Measurements from ENCODE around the gene AGO3.
"Not testable (repeated sequence)": the region's sequence is repeated elsewhere in the genome, so short reads cannot be mapped to it uniquely, and the experiment has no call there.

The AGO3 gene

DNA sequence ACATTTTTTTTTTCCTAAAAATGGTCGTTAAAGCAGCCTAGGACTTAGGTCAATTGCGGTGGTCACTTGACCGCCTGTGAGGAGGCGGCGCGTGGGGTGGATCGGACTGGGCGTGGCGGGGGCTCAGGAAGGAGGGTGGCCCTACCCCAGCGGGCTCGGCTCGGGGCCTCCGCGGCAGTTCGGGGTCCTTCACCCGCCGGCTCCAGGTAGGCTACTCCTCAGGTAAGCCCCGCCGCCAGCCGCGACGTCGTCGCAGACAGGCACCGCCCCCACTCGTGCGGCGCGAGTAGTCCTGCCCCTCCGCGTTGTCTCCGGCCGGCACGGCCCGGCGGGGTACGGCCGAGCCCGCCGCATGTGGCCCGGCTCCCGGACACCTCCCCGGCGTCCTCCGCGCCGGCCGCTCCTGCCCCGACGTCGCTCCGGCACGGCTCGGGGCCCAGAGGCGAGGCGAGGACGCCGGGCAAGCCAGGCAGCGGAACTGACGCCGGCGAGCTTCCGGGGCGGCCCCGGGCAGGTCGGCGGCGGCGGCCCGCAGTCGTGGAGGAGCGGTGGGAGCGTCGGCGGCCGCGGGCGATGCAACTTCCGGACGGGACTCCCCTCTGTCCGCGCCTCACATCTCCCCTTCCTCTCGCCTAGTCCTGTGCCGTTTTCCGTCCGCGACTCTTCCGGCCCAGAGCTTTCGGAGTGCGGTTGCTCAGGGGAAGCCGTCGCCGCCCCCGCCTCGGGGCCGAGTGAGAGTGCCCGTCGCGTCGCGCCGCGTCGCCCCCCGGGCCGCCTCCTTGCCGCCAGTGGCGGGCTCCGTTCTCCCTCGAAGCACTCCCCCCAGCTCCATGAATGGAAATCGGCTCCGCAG, at the start of gene AGO3:
TSS of gene AGO3 (plus strand) at position 513 of the 853 bp plus-strand sequence. CDS start at position 835, 322 bp downstream.
- DNase-seq (ENCODE audit: low spot score) = peak; percentile 95

- no peak for DNase-seq (ENCODE audit: low spot score)
These were observed 49.0 kb upstream of the AGO3 start for GRCh38 chr1:35881850-35882273.

- DNase-seq (ENCODE audit: low spot score) = no peak
These were observed 48.3 kb upstream of the AGO3 start for GRCh38 chr1:35882586-35882944.

DNA sequence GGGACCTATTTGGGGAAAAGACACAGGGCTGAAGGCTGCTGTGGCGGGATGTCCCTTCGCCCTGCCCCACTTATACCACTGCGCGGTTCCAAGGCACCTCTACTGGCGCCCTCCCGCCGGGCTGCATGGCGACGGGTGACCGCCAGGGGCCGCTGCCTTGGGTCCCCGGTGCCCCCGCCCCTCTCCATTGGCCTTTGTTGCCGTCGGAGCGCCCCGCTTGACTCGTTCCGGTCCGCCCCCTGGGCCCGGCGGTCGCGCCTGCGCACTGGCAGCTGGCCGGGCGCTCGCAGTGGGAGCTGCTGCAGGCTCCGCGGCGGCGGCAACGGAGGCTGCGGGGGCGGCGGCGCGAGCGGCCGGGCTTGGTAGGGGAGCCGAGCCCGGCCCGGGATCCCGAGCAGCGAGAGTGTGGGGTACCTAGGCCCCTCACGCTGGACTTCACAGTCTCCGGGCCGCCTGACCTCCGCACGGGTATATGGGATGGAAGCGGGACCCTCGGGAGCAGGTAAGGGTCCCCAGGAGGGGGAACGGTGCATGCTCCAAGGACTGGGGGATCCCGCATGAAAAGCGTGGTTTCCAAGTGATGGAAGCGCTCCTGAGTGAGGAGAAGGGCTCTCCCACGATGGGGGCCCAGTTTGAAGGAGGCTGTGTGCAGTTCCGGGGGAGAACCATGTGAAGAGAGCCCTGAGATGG, 47.8 kb upstream of the AGO3 start, which contains the start of gene AGO1:
TSS of gene AGO1 (plus strand) at position 265 of the 690 bp plus-strand sequence. CDS start at position 478, 213 bp downstream.
- peak; percentile 100 for DNase-seq (ENCODE audit: low spot score)

DNA sequence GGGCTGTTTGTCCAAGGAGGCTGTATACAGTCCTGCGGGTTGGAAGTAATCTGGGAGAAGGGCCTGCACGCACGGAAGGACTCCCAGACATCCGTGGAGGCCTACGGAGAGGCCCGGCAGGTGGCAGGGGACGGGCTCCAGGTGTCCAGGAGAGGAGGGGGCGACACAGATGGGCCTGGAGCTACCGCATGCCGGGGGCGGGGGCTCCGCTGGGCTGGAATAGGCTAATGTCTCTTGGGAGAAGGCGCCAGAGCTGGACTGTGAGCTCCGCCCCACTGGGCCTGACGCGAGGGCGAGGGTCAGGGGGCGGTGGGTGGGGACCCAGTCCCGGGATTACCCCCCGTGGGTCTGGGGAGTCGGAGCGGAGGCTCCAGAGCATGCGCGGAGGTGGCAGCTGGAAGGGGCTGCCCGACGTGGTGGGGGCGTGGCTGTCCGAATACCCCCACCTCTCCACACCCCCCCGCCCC, 47.2 kb upstream of the AGO3 start:
- DNase-seq (ENCODE audit: low spot score) = peak; percentile 82

GRCh38 chr1:35884934-35885333, 46.0 kb upstream of the AGO3 start:
- DNase-seq (ENCODE audit: low spot score) = no peak

DNA sequence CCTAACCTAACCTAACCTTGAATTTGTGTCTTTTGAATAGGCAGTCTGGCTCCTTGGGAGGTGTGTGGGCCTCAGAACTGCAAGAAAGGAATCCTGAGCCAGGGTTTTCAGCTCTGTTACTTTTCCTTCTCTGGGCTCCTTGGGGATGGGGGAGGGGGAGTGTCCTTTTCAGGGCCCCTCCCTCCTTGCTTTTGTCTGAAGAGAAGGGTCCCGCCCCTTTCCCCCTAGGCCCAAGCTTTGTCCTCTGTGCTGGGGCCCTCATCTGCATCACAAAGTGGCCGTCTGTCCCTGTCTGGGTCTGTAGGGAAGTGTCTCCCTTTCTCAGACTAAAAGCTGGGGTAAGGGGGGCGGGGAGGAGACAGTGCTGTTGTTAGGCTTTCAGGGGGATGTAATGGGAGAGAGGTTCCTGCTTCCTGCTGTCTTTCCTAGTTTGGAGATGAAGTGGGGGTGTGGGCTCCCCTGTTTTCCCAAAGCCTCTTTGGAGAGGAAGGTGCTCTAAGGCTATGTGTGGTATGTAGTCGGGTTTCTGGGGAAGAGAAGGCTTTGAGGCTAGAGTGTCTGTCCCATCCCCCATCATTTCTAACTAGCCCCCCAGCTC, 44.8 kb upstream of the AGO3 start:
- no peak for DNase-seq (ENCODE audit: low spot score)

GRCh38 chr1:35886577-35887431, 44.1 kb upstream of the AGO3 start:
- DNase-seq (ENCODE audit: low spot score) = no peak

- no peak for DNase-seq (ENCODE audit: low spot score)
These were observed 43.4 kb upstream of the AGO3 start for GRCh38 chr1:35887508-35887907.

DNA sequence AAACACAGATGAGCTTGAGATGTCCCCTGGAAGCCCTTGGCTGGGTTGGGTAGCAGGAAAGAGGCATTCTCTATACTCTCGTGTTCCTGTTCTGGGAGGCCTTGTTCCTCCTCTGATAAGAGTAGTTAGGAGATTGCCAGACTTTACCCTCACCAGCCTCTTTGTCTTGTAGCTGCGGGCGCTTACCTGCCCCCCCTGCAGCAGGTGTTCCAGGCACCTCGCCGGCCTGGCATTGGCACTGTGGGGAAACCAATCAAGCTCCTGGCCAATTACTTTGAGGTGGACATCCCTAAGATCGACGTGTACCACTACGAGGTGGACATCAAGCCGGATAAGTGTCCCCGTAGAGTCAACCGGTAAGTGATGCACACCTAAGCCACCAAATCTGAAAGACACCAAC, 42.6 kb upstream of the AGO3 start:
- no peak for DNase-seq (ENCODE audit: low spot score)

DNA sequence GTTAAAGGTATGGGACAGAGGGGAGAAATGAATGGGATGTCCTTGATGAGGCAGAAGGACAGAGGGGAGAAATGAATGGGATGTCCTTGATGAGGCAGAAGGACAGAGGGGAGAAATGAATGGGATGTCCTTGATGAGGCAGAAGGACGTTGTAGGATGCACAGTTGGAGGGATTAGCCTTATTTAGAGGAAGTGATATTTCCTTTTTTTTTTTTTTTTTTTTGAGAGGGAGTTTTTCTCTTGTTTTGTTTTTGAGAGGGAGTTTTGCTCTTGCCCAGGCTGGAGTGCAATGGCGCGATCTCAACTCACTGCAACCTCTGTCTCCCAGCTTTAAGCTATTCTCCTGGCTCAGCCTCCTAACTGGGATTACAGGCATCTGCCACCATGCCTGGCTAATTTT, 41.9 kb upstream of the AGO3 start:
- DNase-seq (ENCODE audit: low spot score) = not testable (repeated sequence)

GRCh38 chr1:35893051-35893879, 37.6 kb upstream of the AGO3 start:
- DNase-seq (ENCODE audit: low spot score) = no peak

- no peak for DNase-seq (ENCODE audit: low spot score)
These were observed 36.7 kb upstream of the AGO3 start for GRCh38 chr1:35894183-35894582.

GRCh38 chr1:35894656-35895055, 36.2 kb upstream of the AGO3 start:
- no peak for DNase-seq (ENCODE audit: low spot score)

DNA sequence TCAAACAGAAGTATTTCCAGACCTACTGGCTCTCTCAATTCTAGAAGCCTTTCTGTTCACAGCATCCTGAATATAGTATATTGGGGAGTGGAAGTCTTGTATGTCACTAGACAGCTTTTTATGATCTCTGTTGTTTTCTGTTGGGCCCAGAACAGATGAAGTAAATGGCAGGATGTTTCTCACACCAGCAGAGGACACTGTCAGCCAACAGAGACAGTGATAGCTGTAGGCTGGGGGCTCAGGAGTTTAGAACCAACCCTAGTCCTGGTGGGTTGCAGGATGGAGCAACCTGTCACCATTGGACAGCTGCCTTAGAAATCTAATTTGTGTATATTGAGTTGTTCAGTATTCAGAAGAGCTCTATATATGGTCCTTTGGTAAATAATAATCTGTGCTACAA, 31.0 kb upstream of the AGO3 start:
- no peak for DNase-seq (ENCODE audit: low spot score)

GRCh38 chr1:35901235-35901634, 29.7 kb upstream of the AGO3 start:
- no peak for DNase-seq (ENCODE audit: low spot score)

DNA sequence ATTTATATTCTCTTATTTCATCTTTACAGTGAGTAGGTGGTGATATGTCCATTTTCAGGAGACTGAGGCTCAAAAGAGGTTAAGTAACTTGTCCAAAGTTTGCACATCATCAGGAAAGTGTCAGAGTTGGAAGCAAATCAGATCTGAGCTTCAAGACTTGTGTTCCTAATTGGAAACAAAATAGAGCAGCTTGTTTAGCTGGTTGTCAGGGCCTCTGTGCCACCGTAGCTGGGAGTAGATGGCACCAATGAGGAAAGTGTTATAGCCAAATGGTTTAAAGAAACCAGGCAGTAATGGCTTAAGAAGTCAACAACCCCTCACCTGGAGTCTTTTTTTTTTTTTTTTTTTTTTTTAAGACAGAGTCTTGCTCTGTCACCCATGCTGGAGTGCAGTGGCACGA, 28.2 kb upstream of the AGO3 start:
- no peak for DNase-seq (ENCODE audit: low spot score)

DNA sequence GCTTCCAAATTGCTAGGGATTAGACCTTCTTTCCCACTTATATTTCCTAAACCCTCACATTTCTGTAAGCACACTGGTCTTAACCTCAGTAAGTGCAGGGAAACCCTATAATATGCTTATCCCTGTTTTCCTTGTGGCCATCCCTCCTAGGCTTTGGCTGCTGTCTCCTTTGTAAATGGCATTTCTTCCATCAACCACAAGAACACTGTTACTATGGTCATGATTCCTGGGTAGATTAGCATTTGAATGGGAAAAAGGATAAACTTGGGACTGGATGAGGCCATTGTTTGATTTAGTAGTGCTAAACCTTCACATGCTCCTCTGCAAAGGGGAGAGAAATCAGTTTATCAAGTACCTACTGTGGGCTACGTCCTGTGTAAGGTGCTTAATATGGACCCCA, 16.2 kb upstream of the AGO3 start:
- no peak for DNase-seq (ENCODE audit: low spot score)

DNA sequence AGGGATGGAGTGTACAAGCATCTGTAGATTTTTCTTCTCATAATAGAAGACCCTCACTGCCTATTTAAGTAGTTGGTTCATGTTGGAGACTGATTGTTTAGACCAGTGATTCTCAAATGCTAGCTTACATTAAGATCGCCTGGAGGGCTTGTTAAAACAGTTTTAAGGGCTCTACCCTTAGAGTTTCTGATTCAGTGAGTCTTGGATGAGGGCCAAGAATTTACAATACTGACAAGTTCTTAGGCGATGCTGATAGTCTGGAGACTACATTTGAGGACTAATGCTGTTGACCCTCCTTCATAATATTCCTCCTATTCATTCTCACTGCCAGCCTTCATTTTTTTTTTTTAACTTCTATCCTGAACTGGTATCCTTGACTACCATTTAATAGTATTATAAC, 15.2 kb upstream of the AGO3 start:
- DNase-seq (ENCODE audit: low spot score) = no peak

- no peak for DNase-seq (ENCODE audit: low spot score)
These were observed 7.1 kb upstream of the AGO3 start for GRCh38 chr1:35923791-35924221.

DNA sequence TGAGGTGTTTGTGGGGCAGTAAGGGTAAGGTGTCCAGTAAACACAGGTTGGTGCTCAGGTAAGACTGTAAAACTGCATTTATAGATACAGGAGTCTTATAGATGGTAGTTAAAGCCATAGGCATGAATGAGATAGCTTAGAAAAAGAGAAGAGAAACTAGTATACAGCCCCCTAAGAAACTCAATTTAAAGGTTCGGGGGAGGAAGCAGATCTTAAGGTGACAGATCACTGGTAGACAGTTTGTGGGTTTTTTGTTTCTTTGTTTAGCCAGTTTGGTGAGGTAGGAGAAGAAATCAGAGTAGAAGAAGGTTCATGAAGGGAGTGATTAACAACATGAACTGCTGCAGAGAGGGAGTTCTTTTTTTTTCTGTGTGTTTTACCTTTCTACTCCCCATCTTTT, 6.1 kb upstream of the AGO3 start:
- DNase-seq (ENCODE audit: low spot score) = no peak

Measured in GM03348 (cell line).